CD4-positive, alpha-beta T cell treated with Interleukin-12 subunit alpha and Interleukin-12 subunit beta, for 1 hour (primary cell): ENCODE measurements around the gene DLG3.
"Not testable (repeated sequence)": the region's sequence is repeated elsewhere in the genome, so short reads cannot be mapped to it uniquely, and the experiment has no call there.

ENCODE experiments used
- DNase-seq: peaks from one replicate; pipeline ENCODE4 v3.0.0-alpha.2; 2020

The DLG3 gene

DNA sequence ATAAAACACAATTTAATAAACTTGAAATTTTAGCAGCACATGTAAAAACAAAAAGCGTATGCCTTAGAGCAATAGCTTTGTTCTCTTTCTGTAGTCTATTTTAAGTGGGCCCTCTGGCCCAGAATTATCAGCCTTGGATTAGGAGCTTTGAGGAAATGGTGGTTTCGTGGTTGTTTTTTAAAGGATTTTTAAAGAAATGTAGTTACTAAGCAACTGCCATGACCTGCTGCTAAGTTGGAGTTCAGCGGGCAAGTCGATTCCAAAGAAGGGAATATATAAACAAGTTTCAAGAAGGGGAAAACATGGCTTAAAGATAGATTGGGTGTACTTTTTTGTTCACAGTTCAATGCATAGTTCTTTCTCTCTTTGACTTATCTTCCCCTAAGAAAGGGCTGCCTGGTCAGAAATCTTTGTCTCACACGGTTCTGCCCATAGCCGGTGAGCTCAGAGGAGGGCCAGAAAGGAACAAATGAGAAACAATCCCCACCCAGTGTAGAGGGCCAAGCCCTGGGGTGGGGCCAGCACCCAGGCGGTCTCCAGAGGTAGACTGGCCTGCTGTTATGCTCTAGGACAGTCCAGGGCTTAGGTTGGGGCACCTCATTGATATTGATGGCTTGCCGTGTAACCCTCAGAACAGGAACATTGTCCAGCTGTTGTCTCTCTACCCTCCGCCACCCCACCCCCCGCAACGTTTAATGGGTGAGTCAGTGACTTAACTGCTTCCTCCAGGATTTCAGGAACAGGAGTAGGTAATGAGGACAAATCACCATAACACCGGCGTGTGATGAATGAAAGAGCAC, 32.5 kb downstream of the DLG3 start:
- DNase-seq = no peak

DNA sequence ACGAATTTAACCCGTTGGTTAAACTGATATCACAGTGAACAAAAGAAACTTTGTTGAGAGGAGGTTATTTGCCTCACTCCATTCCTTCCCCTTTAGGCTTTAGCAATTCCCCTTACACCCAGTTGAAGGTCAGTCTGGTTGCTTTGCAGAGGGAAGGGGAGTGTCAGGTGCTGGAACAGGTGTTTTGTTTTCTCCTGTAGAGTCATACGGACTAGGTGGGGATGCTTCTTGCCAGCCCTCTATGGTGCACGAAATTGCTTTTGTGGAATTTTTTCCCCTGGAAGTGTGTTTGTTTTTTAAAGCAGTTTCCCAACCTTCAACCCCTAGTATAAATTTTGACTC, 33.1 kb downstream of the DLG3 start:
- DNase-seq = no peak

- no peak for DNase-seq
Measured at GRCh38 chrX:70478526-70479245, 34.1 kb downstream of the DLG3 start.

GRCh38 chrX:70479247-70479921, 34.7 kb downstream of the DLG3 start:
- DNase-seq = no peak

DNA sequence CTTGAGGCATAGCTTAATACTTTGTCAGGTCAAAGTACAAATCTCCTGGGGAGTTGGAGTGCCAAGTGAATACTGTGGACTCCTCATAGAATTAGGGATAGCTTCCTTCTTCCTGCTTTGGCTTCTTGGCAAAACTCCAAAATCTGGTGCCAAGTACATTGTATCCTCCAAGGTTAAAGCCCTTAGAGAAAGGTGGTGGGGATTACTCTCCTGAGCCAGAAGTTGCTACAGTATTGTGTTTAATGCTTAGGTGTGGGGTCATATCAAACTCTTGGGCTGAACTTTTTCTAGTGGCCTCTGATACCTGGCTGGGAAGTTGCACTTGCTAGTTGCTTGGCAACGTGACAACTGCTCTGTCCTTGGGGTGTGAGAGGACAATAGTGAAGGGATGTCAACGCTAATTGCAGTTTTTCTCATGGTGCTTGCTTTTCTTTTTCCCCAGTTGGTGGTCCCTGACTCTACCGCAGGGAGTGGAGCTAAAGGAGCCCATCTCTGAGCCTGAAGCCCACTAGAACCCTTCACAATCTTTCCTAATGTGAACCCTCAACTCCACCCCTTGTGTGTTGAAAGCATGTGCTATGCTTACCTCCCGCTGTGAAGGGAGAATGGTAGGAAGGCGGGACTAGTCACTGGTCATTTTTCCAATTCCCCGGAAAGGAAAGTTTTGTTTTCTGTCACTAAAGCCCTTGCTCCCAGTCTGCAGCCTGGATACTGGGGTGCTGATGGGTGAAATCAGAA, 35.5 kb downstream of the DLG3 start:
- no peak for DNase-seq

DNA sequence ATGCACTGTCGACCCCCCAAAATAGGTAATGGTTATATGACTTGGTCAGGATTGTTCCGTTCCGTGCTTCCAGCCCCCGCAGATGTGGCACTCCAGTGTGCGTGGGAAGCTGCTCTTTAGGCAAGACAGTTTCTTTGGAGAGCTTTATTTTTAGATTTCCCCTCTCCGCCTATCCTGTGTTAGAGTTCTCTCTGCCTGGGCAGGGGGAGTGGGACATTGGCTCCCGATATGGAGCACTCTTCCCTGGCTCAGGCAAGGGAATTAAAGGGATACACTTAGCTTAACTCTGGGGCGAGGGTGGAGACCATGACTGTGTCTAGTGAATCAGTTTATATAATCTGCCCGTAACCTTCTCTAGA, 36.0 kb downstream of the DLG3 start:
- DNase-seq = no peak

DNA sequence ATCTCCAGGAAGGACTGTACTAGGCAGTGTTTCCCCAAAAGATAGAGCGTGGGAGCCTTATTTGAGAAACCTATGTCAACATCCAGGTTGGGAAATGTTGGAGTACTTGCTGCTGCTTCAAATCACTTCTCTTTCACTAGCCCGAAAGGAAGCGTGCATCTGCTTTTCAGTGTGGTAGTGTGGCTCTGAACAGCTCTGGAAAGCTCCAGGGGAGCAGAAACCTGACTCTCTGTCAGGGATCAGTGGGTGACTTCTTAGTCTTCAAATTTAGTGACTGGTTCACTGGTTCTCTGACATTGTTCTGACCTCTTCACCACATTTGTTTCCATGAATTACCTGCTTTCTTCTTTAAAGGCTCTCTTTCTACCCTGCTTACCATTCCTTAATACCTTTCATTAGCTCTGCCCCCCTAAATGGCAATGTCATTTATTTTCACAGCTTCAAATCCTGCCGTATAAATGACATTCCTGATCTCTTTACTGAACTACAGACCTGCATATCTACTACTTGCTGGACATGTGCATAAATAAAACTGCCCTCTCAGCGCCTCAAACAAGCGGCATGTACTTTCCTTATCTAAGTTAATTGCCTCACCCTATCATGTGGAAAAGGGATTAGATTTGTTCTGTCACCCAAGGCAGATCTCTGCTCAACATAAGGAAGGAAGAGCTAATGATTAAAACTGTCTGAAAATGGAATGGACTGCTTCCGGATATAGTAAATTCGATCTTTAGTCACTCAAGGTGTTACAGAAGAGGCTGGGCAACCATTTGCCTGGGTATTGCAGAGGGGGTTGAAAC, 37.0 kb downstream of the DLG3 start:
- DNase-seq = no peak

DNA sequence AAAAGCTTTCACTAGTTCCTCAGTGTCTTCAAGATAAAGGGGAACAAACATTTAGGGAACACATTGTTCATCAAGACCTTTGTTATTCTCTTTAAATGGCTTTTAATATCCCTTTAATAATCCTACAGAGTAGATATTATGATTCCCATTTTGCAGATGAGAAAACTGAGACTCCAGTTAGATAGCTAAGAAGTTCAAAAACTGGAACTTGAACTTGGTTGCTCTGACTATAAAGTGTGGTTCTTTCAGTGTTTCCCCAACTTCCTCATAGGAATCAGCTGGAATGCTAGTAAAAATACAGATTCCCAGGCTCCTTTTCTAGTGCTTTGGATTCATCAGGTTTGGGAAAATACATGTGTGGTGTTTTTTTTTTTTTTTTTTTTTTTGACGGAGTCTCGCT, 37.7 kb downstream of the DLG3 start:
- no peak for DNase-seq

DNA sequence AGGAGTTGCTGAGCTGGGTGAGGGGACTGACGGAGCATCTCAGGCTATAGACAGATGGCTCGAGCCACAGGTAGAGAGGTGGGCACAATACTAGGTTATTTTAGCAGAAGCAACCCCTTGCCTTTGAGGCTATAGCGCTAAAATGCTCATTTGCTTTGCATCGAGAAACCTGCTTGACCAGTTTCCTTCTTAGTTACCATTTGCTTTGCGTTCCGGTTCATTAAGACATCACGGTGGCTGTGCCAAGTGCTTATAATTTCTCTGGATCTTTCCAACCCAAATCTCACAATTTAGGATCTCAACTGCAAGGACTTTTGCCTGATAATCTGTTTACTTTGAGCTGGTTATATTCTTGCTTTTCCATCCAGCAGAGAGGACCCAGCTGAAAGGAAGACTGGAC, 40.8 kb downstream of the DLG3 start:
- DNase-seq = no peak

DNA sequence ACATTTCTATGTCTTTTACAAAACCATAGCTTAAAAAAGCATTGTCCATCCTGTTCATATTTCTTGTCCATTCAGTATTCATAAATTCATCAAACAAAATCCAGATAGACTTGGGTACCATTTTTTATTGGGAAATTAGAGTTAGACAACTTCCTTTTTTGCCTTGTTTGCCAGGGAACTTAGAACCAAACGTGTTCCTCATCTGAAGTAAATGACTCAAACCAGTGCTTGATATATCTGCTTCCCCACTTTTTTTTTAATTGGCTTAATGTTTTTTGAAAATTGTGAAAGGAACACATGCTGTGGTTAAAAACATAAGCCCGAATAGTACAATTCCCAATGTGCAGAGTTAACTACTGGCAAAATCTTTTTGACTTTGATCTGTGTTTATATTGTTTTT, 44.2 kb downstream of the DLG3 start:
- no peak for DNase-seq

DNA sequence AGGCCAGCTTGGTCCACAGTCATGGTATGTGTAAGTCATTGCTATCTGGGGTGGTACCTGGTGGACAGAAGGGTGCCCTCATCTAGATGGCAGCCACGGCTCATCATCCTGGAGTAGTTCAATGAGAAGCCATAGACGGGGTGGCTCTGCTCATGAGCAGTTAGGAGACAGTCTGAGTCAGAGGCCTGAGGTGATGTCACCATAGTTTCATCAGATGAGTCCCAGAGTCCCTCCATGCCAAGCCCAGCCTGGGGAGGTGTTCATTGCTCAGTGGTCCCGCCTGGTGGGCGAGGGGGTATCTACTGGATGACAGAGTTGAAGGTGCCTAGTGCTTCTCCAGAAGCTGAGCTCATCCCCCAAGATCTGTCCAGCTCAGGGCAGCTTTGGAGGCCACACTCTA, 49.8 kb downstream of the DLG3 start:
- DNase-seq = no peak

- no peak for DNase-seq
Measured at GRCh38 chrX:70496491-70496890, 51.9 kb downstream of the DLG3 start.

DNA sequence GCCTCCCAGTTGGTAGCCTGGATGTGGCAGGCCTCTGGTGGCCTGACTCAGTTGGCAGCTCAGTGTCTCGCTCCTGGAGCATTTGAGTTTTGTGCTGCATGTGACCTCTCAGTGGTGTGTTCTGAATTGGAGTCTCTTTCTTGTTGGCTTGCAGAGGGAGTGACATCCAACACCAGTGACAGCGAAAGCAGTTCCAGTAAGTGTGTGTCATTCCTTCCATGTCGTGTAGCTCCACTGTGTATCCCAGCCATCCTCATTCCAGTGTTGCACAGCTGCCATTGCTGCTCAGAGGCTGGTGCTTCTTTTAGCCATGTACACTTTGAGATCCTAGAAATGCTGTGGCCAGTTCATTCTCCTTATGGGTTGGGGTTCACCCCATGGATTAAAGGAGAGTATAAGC, 52.4 kb downstream of the DLG3 start:
- DNase-seq = no peak

- DNase-seq = no peak
Measured at GRCh38 chrX:70498129-70498528, 53.5 kb downstream of the DLG3 start.

- no peak for DNase-seq
Measured at GRCh38 chrX:70500826-70501225, 56.2 kb downstream of the DLG3 start.

GRCh38 chrX:70504772-70505450, 60.3 kb downstream of the DLG3 start:
- no peak for DNase-seq

GRCh38 chrX:70505451-70505841, 60.8 kb downstream of the DLG3 start:
- no peak for DNase-seq

DNA sequence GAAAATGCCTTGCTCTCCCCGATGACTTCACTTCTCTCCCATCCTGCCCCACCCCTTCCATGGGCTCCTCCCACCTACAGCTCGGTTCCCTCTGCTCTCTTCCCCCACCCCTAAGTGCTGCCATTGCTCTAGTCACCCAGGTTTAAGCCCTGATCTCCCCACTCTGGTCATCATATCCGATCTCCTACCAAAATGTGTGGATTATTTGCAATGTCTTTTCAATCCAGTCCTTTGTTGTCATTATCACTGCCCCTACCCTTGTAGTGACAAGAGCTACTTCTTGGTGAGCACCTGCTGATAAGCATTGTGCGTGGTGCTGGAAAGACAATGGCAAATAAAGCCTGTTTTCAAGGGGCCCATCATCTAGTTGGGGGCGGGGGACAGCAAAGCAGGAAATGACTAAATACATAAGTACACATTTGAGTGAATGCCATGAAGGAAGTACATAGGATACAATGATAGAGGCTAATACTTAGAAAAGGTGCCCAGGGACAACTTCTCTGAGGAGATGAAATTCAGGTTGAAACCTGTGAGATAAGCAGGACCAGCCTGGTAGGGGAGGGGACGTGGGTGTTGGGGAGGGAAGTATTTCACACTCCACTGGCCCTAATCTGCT, 63.8 kb downstream of the DLG3 start:
- no peak for DNase-seq

DNA sequence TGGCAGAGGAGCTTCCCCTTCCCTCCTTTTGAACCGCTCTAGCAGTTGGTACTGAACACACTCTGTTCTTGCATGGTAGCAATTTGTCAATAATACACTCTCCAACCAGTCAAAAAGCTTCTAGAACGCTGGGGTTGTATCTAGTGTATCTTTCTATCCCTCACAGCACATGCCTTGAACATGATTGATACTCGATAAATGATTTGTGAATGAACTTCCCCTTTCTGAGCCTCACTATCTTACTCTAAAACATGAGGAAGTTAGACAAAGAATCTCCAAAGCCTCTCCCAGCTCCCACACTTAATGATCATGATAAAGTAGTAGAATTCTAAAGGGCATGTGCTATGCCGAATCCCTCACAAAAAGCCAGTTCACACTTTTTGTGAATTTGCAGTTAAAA, 64.4 kb downstream of the DLG3 start:
- DNase-seq = no peak

GRCh38 chrX:70515270-70515669, 70.6 kb downstream of the DLG3 start:
- not testable (repeated sequence) for DNase-seq

GRCh38 chrX:70515692-70516091, 71.1 kb downstream of the DLG3 start:
- not testable (repeated sequence) for DNase-seq

DNA sequence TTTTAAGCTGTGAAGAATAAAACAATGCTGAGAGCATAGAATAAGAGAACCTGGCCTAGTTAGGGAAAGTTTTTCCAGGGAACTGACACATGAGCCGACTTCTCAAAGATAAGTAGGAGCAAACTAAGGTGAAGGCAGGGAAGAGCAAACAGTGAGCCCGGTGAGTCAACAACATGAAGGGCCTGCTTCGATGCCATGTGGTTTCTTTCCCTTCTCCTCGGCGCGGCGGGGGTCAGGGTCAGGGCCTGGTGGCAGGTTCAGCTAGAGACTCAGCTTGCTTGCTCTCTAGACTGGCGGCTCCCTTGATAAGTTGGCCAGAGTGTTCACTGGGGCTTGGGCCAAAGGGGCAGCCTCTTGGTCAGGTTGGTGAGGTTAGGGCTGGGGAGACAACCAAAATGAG, 81.1 kb downstream of the DLG3 start:
- no peak for DNase-seq
